Left cardiac atrium (tissue), 4 donors: Measurements from ENCODE around the gene FAM170B. TPM values are rescaled to one million over a fixed set of nuclear protein-coding genes. Genes with fewer than 3 reads are reported as not detected.

Experiments used
- ATAC-seq, 2 donors: fragments of 200-7000 bp; cut with Tn5 transposase; one replicate each; pipeline ENCODE4 v1.9.1; 2020; ENCODE audit warnings: mild to moderate bottlenecking in 2 of 2, moderate library complexity in 2 of 2
- DNase-seq: peaks from one replicate; pipeline ENCODE4 v3.0.0-alpha.2; 2020
- intact Hi-C, 2 donors: fragments of 100-400 bp; cut with DNase I; formaldehyde crosslinking; loops; one replicate each; pipeline versions ENCODE4 v1.14.1 to v1.15.1; 2022 to 2023
- total RNA-seq, 2 donors: library from RNA; stranded (reverse); fragmentation: NEBNext Ultra II Directional; extraction: Animal tissue kit (Norgen Biotek cat#: 25700); gene quantifications; one replicate each; pipeline ENCODE4 v1.2.1, GENCODE V29; 2021
- donor health status: DM: no; HTN: yes; CAD: no.
- donor health status: DM: no; HTN: yes; CAD: no; lungs with severe emphysema.
- donor health status: DM: yes; HTN: yes; CAD: no.
- donor health status: Dilated cardiomyopathy.

FAM170B gene
- total RNA-seq, 2 donors from 2014 or later = not detected

GRCh38 chr10:49170632-49171325 is 37.0 kb upstream of the FAM170B start:
- ATAC-seq = no peak
- DNase-seq = no peak
- intact Hi-C loops = no loop called here

- intact Hi-C loops = no loop called here
- ATAC-seq (no peak), DNase-seq (no peak)
Measured at GRCh38 chr10:49169776-49170175, 36.0 kb upstream of the FAM170B start.

GRCh38 chr10:49168831-49169500 is 35.1 kb upstream of the FAM170B start:
- intact Hi-C loops = no loop called here
- no peak for ATAC-seq
- DNase-seq = no peak

- DNase-seq (no peak), ATAC-seq (no peak)
- intact Hi-C loops = no loop called here
Measured at GRCh38 chr10:49168171-49168540, 34.3 kb upstream of the FAM170B start.

GRCh38 chr10:49167425-49168170 is 33.8 kb upstream of the FAM170B start:
- DNase-seq (no peak), ATAC-seq (no peak)
- intact Hi-C loops = no loop called here

GRCh38 chr10:49166484-49167400 is 32.9 kb upstream of the FAM170B start:
- no peak for ATAC-seq

GRCh38 chr10:49165821-49166483 is 32.1 kb upstream of the FAM170B start:
- intact Hi-C loops = no loop called here
- ATAC-seq (no peak), DNase-seq (no peak)

More at GRCh38 chr10:49166484-49167400, 32.9 kb upstream of the FAM170B start:
- intact Hi-C loops = no loop called here
- no peak for DNase-seq

- ATAC-seq (no peak), DNase-seq (no peak)
- intact Hi-C loops = no loop called here
Measured at GRCh38 chr10:49165259-49165658, 31.4 kb upstream of the FAM170B start.

GRCh38 chr10:49164559-49165188 is 30.9 kb upstream of the FAM170B start:
- DNase-seq = no peak
- intact Hi-C loops = loop anchor here (5.0 kb wide), 2 partner anchors 182 to 507 kb away; no protein-coding TSS in a partner anchor
- peak; percentile 69 to 80 for ATAC-seq

GRCh38 chr10:49163741-49164140 is 29.9 kb upstream of the FAM170B start:
- ATAC-seq (no peak), DNase-seq (no peak)
- intact Hi-C loops = loop anchor here (5.0 kb wide), 2 partner anchors 181 to 506 kb away; no protein-coding TSS in a partner anchor

- DNase-seq (no peak), ATAC-seq (no peak)
- intact Hi-C loops = loop anchor here (5.0 kb wide), 2 partner anchors 181 to 506 kb away; no protein-coding TSS in a partner anchor
Measured at GRCh38 chr10:49162761-49163310, 29.0 kb upstream of the FAM170B start.

GRCh38 chr10:49162063-49162462 is 28.2 kb upstream of the FAM170B start:
- ATAC-seq (no peak), DNase-seq (no peak)
- intact Hi-C loops = loop anchor here (5.0 kb wide), 2 partner anchors 180 to 505 kb away; no protein-coding TSS in a partner anchor

GRCh38 chr10:49161411-49161997 is 27.7 kb upstream of the FAM170B start:
- DNase-seq (no peak), ATAC-seq (peak; percentile 65 to 77)
- intact Hi-C loops = loop anchor here (2.0 to 5.0 kb wide), 3 partner anchors 179 to 504 kb away; no protein-coding TSS in a partner anchor

- no peak for ATAC-seq
- intact Hi-C loops = loop anchor here (2.0 to 5.0 kb wide), 3 partner anchors 179 to 504 kb away; no protein-coding TSS in a partner anchor
- DNase-seq = no peak
Measured at GRCh38 chr10:49160814-49161213, 27.0 kb upstream of the FAM170B start.

GRCh38 chr10:49160110-49160509 is 26.3 kb upstream of the FAM170B start:
- ATAC-seq (no peak), DNase-seq (no peak)
- intact Hi-C loops = loop anchor here (2.0 to 5.0 kb wide), 3 partner anchors 178 to 503 kb away; no protein-coding TSS in a partner anchor

- no peak for DNase-seq
- intact Hi-C loops = loop anchor here (10.0 kb wide), 2 partner anchors 494 to 604 kb away; no protein-coding TSS in a partner anchor
- no peak for ATAC-seq
Measured at GRCh38 chr10:49158915-49159314, 25.1 kb upstream of the FAM170B start.

GRCh38 chr10:49158404-49158803 is 24.6 kb upstream of the FAM170B start:
- intact Hi-C loops = loop anchor here (10.0 kb wide), 2 partner anchors 494 to 604 kb away; no protein-coding TSS in a partner anchor
- ATAC-seq (no peak), DNase-seq (no peak)
